Activated CD4-positive, CD25-positive, alpha-beta regulatory T cell treated with anti-CD3 and anti-CD28 coated beads, Interleukin-2, amount 50 U/mL, for 24 hours (primary cell): Measurements from ENCODE around the gene NFASC.

ENCODE experiments used
- ATAC-seq, 2 donors: fragments of 150-1000 bp; cut with Tn5 transposase; one replicate each; pipeline ENCODE4 v1.10.0; 2021; ENCODE audit warnings: mild to moderate bottlenecking in 1 of 2, moderate library complexity in 1 of 2

The NFASC gene

GRCh38 chr1:204929487-204930154 is 59.0 kb downstream of the NFASC start:
- ATAC-seq: no peak

DNA sequence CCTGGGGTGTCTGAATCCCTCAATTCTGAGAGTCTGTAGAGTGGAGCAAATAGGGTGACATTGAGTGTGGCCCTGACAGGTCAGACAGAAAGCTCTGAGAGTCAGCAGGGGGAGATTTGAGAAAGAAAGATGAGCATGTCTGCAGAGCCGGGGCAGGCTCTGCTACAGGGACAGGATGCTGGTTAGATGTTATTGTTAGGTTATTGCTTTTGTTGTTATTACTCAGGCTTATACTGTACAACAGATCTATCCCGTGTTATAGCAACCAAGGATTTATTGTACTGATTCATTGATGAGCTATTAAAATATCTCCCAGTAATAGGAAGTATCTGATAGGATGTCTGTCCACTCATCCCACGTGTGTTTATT is 59.5 kb downstream of the NFASC start:
- no peak for ATAC-seq

DNA sequence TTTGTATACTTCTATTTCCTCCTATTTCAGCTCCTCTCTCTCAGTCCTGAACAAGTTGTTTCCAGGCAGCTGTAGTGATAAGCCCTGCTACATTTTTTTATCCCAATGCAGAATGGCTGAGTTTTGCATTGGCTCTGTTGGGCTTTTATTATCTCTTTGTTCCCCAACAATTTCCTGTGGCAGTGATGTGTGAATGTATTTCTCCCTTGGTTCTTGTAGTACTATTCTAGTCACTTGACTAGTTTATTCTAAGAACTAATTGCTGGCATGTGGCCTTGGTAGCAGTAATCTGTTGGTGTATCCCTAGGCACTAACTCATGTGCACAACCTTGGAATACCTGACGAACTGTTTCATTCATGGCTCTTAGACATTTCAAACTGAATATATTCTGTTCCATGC is 60.7 kb downstream of the NFASC start:
- no peak for ATAC-seq

- ATAC-seq: no peak
Observed at GRCh38 chr1:204931768-204932572, 61.3 kb downstream of the NFASC start.

DNA sequence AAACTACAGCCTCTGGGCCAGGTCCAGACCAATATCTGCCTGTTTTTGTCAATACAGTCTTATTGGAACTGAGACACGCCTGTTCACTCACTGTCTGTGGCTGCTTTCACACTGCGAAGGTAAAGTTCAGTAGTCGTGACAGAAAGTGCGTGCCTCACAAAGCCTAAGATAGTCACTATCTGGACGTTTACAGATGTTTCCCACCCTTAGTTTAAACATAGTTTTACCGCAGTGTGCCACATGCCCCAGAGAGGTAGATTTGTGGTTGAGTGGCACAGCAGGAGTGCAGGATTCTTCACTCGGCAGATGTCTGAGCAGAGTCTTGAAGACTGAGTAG is 61.9 kb downstream of the NFASC start:
- no peak for ATAC-seq

GRCh38 chr1:204935155-204935554 is 64.5 kb downstream of the NFASC start:
- ATAC-seq: no peak

DNA sequence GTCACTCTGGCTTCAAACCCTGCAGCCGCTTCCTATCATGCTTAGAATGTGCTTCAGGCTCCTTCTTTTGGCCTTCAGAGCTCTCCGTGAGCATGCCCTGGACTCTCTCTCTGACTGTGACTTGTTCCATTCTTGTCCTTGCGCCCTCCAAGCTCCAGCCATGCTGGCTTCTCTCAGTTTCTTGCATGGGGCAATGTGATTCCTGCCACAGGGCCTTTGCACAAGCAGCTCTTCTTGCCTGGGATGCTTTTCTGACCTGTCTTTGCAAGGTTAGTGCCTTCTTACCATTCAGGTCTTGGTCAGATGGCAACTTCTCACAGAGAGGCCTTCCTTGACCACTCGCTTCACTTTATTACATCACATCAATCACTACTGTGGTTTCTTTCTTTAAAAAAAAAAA is 66.1 kb downstream of the NFASC start:
- ATAC-seq: no peak

DNA sequence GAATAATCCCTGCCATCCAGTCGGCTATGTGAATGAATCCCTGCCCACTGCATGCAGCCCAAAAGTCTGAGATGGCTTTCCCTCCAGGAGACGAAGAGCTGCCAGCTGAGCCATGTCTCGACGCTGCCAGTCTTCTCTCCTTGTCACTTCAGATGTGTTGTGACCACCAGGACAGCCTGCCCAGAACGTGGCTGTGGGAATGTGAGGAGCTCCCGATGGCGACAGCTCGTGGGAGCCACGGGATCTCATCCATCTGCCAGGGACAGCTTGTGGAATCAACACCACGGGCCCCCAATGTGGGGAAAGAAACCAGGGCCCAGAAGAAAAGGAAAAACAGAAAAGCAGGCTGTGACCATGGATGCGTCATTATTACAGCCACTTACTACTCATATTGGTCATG is 67.2 kb downstream of the NFASC start:
- ATAC-seq: no peak

DNA sequence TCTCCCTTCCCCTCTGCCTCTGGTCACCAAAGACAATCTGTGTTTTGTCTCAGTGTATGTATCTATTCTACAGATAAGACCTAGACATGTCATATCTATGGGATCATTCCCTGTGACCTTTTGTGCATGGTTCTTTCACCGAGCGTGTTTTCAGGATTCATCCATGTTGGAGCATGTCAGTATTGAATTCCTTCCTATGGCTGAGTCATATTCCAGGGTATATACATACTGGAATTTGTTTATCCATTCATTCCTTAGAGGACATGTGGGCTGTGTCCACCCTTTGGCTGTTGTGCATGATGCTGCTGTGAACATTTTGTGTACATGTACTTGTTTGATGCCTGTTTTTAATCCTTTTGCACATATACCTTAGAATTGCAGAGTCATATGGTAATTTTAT is 69.9 kb downstream of the NFASC start:
- no peak for ATAC-seq

GRCh38 chr1:204941421-204942338 is 71.0 kb downstream of the NFASC start:
- ATAC-seq: no peak

GRCh38 chr1:204943495-204943894 is 72.8 kb downstream of the NFASC start:
- ATAC-seq: no peak

GRCh38 chr1:204944662-204945061 is 74.0 kb downstream of the NFASC start:
- no peak for ATAC-seq

DNA sequence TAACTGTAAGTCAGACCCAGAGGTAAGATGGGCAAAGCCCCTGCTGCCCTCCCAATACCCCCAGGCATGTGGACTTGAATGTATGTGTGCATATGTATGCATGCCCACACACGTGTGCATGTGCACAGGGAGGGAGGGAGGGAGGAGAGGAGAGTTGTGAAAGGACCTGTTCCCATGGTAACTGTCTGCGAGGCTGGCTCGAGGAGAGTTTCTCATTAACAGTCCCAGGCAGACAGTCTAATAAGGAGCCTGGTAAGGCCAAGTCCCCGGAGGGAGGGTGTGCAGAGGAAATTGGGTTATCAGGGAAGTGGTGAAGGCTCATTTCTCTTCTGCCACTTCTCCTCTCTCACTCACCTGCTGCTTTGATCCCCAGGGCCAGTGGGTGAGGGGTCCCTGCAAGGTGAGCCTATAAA is 74.9 kb downstream of the NFASC start:
- no peak for ATAC-seq

DNA sequence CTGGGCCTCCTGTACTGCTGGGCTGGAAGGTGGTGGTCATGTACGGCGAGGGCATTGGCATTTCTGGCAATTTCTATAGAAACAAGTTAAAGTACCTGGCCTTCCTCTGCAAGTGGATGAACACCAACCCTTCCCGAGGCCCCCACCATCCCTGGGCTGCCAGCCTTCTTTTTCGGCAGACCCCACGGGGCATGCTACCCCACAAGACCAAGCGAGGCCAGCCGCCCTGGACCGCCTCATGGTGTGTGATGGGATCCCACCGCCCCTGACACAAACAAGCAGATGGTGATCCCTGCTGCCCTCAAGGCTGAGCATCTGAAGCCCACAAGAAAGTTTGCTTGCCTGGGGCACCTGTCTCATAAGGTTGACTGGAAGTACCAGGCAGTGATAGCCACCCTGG is 76.0 kb downstream of the NFASC start:
- no peak for ATAC-seq

DNA sequence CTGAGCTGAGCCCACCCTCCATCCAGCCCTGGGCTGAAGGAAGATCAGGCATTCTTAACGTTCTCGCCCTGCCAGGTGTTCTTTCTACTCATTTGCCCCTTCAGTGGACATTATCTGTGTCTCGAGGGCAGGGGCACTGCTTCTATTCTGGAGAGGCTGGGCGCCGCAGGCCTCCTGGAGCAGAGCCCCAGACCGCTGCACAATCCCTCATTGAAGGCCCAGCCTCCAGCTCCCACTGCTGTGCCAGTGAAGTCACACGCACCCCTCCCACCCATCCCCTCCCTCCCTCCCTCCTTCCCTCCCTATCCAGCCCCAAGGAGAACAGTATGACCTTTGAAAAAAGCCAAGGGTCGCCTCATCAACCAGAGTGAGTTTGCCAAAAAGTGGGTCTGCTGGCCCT is 76.7 kb downstream of the NFASC start:
- ATAC-seq: no peak

DNA sequence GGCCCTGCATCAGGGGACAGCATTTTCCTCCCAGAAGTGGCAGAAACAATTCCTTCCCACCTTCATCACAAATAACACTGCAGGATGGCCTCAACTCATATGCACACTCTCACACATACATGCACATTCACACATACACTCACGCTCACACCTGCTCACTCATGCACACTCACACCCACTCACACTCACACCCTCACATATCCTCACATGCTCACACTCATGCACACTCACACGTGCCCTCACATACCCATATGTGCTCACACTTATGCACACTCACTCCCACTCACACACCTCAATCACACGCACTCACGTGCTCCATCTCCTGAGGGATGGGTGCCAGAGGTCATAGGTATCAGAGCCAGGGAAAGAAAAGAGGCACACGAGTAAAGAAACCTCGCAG is 77.1 kb downstream of the NFASC start:
- ATAC-seq: no peak

DNA sequence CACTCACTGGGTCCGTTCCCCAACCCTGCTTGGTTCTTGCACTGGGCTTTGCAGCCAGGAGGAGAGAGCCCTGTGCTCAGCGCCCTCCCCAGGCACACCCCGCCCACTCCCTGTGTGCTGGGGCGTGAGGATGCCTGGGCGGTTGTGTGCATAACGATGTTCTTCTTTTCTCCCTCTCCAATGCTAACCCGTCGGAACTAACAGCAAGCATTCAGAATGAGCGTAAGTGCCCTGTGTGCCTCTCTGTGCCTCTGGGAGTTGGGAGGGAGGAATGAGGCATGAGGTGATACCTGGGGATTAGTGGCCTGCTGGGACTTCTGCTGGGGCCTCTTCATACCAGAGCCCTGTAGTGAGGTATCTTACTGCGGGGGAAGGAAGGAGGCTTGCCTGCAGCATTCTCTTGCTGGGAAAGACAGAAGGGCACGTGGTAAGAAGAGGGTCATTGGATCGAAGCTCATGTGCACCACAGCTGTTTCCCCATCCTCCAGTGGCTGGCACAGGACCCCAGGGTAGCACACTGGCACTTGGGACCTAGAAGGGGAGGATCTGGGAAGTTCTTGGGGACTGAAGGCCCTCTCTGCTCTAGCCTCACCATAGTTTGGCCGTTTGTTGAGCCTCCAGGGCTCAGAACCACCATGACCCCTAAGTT is 79.8 kb downstream of the NFASC start:
- ATAC-seq: no peak

DNA sequence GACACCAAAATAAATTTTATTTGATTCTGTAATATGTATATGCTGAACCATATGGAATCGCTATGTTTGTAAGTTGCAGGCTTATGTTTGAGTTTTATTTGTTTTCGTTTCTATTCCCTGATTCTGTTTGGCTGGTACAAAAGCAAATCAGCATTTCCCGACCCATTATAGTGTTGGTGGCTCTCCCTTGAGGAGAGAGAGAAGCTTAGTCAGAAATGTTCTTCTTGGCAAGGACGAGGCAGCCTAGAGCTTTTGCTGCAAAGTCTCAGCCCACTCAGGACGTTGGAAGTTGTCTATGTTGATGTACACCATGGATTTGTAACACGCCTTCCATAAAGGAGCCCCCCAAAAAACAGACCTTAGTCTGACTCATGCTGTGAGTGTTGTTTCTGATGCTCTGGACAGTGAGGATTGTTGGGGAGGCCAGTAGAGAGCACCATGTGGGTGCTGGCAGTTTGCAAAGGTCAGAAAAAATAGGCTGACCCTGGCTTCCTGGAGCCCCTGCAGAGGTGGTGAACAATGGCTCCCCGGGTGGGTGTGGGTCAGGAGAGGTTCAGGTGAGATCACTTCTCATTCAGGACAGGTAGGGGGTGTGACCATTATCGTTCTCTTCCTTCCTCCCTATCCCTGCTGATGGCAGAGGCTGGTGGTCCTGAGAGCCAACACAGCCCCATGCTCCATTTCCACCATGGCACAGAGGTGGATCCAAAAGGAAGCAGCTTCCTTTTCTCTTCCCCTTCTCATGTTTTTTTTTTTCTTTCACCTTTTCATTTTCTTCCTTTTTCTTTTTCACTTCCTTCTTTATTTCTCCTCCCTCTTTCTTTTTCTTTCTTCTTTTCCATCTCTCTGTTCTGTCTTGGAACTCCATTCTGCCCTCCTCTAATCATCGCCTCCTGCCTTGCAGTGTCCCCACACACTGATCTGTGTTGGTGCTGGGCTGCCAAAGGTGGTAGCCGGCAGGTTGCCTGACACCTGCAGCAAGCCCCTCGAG is 88.0 kb downstream of the NFASC start:
- ATAC-seq: no peak

GRCh38 chr1:204959374-204959773 is 88.7 kb downstream of the NFASC start:
- ATAC-seq: no peak

- no peak for ATAC-seq
Observed at GRCh38 chr1:204959836-204960235, 89.2 kb downstream of the NFASC start.

DNA sequence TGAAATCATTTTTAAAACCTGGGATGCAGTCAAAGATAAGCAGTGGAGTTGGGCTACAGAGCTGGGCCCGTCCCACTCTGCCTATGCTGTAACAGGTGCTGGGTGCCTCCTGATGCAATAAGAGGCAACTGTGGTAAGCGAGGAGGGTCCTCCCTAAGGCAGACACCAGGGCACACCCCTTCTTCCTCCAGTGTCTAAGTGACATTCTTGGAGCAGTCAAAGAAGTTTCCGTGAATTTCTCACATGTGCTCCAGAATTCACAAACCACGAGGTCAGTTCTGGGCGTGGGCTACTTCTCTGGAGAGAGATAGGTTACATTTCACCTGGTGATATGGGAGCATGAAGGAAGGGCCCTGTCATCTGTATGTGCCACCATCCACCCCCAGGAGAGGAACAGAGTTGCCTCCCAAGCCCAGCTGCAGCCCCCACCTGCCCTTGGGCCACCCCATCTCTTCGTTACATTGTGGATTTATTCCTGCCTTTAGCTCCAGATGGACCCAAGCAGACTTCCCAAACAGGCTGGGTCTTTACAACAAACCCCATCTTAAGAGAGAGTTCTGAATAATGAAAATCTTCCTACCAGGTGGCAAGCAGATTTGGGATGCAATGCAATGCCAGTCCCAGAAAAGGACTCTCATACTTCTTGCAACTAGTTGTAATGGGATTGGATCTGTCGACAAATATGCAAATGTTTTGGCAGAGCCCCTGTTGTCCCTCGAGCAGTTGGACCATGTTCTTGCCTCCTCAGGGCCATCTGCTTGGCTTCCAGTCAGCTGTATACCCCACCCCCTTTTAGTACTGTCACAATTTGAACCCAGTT is 89.9 kb downstream of the NFASC start:
- ATAC-seq: no peak
